ENCODE measurements around the gene CFAP45. TPM values are rescaled to one million over a fixed set of nuclear protein-coding genes. Genes with fewer than 3 reads are reported as not detected.

CFAP45 gene
- polyA plus RNA-seq, 1 donor, result 0.30 TPM

DNA sequence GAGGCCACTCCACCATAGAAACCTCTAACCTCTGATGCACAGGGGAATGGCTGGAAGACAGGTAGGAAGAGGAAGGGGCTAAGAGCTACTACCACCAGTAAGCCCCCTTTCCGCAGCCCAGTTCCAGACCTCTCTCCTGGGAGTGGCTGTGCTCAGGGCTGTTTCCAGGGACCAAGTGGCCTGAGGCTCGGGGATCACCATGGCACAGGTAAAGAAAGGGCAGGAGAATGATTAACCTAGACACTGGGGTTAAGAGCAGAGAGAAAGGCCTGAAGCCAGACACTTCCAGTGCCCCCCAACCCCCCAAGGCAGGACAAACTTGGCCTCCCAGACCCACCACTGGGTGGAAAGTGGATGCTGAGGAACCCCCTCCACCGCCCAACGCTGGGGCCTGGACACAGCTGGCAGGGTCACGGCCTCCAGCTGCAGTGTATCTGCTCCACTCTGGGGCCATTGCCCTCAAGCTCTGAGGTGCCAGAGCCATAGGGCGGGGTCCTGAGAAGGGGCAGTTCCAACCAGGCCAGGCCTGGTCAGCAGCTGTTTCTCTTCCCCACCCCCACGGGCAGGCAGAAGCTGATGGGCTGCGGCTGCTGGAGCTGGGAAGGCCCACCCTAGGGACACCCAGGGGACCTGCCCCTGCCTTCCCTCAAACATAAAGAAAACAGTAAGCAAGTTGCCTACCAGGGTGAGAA, 22.7 kb upstream of the CFAP45 start:
- peaks cover 44% of the 10 kb centered on the region for H3K36me3 ChIP-seq (ENCODE audit: control insufficient read depth, insufficient read depth, low read length)

DNA sequence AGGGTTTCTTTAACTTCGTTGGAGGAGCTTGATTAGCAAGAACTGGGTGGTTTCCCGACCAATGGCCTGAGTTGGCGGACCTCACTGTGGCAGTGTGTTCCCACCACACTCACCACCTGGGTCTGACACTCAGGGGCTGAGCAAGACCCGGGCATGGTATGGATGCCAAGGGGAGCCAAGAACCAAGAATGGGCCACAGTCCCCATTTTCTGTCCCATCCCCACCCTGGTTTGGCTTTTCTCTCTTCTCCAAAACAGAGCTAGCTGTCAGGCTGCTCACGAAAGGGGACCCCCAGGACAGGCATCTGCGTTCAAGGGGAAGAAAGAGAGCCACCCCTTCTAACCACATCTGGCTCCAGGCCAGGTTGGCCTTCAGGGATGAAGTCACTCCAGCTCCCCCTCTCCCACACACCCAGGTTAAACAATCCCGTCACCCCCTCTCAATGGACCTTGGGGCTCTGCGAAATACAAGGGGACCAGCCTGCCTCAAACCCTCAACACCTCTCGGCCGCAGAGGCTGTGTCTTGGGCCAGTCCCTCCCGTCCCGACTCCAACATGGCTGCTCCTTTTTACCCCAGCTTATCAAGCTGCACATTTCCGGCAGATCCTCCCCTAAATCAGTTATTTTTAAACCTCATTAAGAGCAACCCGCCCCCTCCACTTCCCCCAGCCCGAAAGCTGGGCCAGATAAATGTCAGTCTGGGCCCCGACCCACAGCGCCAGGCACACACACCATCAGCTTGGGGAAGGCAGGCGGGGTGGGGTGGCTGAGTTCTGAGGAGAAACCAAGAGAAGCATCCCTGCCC, 21.9 kb upstream of the CFAP45 start:
- H3K27ac ChIP-seq (ENCODE audit: low read length), result peak overlapping the region; percentile 77
- H3K9me3 ChIP-seq (ENCODE audit: control insufficient read depth, low read depth, low read length), result no peaks in the 10 kb centered on the region
- no peaks in the 10 kb centered on the region for H3K27me3 ChIP-seq (ENCODE audit: control insufficient read depth, insufficient read depth, low read length)
- peaks cover 48% of the 10 kb centered on the region for H3K4me1 ChIP-seq (ENCODE audit: control insufficient read depth, insufficient read depth, low read length)
- WGBS (ENCODE audit: insufficient coverage, low lambda C conversion rate), result no CpG with 5 or more reads among the region's 18 CpGs
- H3K36me3 ChIP-seq (ENCODE audit: control insufficient read depth, insufficient read depth, low read length), result peaks cover 42% of the 10 kb centered on the region
- no peak for DNase-seq
- peak overlapping the region; percentile 76 for H3K4me3 ChIP-seq (ENCODE audit: low read length)

More for the DNA sequence above, 22.7 kb upstream of the CFAP45 start:
- Histone ChIP-seq H3K9me3 (ENCODE audit: control insufficient read depth, low read depth, low read length) (no peaks in the 10 kb centered on the region), H3K27me3 (ENCODE audit: control insufficient read depth, insufficient read depth, low read length) (no peaks in the 10 kb centered on the region), H3K4me1 (ENCODE audit: control insufficient read depth, insufficient read depth, low read length) (peaks cover 50% of the 10 kb centered on the region), H3K4me3 (ENCODE audit: low read length) (peak overlapping the region; percentile 76), H3K27ac (ENCODE audit: low read length) (peak overlapping the region; percentile 77)
- no CpG with 5 or more reads among the region's 8 CpGs for WGBS (ENCODE audit: insufficient coverage, low lambda C conversion rate)
- DNase-seq, result peak in 1 of 2 donors; percentile 71

DNA sequence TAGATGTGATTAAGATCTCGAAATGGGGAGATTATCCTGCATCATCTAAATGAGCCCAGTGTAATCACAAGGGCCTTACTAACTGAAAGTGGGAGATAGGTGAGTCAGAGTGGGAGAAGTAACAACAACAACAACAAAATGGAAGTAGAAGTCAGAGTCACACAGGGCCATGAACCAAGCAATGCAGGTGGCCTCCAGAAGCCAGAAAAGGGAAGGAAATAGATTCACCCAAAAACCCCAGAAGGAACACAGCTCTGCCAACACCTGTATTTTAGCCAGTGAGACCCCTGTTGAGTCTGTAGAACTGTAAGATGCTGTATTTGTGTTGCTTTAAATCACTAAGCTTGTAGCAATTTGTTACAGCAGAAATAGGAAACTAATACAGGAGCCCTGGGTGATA, 21.3 kb upstream of the CFAP45 start:
- no peak for DNase-seq
- peaks cover 54% of the 10 kb centered on the region for H3K4me1 ChIP-seq (ENCODE audit: control insufficient read depth, insufficient read depth, low read length)
- H3K4me3 ChIP-seq (ENCODE audit: low read length), result no peak overlapping the region
- no peaks in the 10 kb centered on the region for H3K9me3 ChIP-seq (ENCODE audit: control insufficient read depth, low read depth, low read length)
- H3K27ac ChIP-seq (ENCODE audit: low read length), result no peak overlapping the region
- peaks cover 42% of the 10 kb centered on the region for H3K36me3 ChIP-seq (ENCODE audit: control insufficient read depth, insufficient read depth, low read length)
- no peaks in the 10 kb centered on the region for H3K27me3 ChIP-seq (ENCODE audit: control insufficient read depth, insufficient read depth, low read length)
- WGBS (ENCODE audit: insufficient coverage, low lambda C conversion rate), result no CpG with 5 or more reads among the region's 1 CpG

DNA sequence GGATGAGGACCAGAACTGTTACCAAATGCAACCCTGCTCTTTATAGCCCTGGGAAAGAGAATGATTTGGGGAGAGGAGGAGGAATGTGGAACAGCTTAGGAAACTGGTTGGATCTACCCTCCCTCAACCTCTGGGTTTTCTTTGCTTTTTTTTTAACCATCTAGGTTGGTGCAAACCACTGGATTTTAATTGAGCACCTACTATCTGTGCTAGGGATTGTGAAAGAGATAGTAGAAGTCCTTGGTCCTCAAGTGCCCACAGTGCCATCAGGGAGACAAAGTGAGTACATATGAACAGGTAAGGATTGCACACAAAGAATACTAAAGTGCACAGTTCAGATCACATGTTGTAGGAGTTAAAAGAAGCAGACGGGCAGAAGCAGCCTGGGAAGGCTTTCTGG, 20.7 kb upstream of the CFAP45 start:
- Histone ChIP-seq H3K36me3 (ENCODE audit: control insufficient read depth, insufficient read depth, low read length) (peaks cover 42% of the 10 kb centered on the region), H3K4me1 (ENCODE audit: control insufficient read depth, insufficient read depth, low read length) (peaks cover 54% of the 10 kb centered on the region), H3K27me3 (ENCODE audit: control insufficient read depth, insufficient read depth, low read length) (no peaks in the 10 kb centered on the region), H3K9me3 (ENCODE audit: control insufficient read depth, low read depth, low read length) (no peaks in the 10 kb centered on the region), H3K27ac (ENCODE audit: low read length) (no peak overlapping the region), H3K4me3 (ENCODE audit: low read length) (no peak overlapping the region)
- DNase-seq, result no peak
- WGBS (ENCODE audit: insufficient coverage, low lambda C conversion rate), result no CpG with 5 or more reads among the region's 1 CpG

DNA sequence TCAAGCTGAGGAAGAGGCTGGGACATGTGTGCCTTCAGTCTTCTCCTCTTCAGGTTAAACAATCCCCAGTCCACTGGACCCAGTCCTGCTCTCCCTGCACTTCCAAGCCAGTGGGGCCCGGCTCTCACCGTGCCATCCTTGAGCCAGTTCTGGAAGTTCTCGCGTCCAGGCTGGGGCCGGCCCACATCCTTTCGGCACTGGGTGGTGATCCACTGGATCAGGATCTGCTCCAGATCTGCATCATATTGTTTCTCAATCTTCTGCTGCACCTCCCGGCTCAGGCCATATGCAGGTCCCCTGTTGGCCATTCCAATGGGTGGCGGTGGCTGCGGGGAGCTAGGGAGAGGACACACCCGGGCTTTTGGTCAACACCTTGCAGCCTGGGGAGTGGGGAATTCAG, 20.2 kb upstream of the CFAP45 start:
- Histone ChIP-seq H3K27ac (ENCODE audit: low read length) (no peak overlapping the region), H3K27me3 (ENCODE audit: control insufficient read depth, insufficient read depth, low read length) (no peaks in the 10 kb centered on the region), H3K4me3 (ENCODE audit: low read length) (no peak overlapping the region), H3K4me1 (ENCODE audit: control insufficient read depth, insufficient read depth, low read length) (peaks cover 54% of the 10 kb centered on the region), H3K36me3 (ENCODE audit: control insufficient read depth, insufficient read depth, low read length) (peaks cover 42% of the 10 kb centered on the region), H3K9me3 (ENCODE audit: control insufficient read depth, low read depth, low read length) (no peaks in the 10 kb centered on the region)
- no peak for DNase-seq
- no CpG with 5 or more reads among the region's 10 CpGs for WGBS (ENCODE audit: insufficient coverage, low lambda C conversion rate)

DNA sequence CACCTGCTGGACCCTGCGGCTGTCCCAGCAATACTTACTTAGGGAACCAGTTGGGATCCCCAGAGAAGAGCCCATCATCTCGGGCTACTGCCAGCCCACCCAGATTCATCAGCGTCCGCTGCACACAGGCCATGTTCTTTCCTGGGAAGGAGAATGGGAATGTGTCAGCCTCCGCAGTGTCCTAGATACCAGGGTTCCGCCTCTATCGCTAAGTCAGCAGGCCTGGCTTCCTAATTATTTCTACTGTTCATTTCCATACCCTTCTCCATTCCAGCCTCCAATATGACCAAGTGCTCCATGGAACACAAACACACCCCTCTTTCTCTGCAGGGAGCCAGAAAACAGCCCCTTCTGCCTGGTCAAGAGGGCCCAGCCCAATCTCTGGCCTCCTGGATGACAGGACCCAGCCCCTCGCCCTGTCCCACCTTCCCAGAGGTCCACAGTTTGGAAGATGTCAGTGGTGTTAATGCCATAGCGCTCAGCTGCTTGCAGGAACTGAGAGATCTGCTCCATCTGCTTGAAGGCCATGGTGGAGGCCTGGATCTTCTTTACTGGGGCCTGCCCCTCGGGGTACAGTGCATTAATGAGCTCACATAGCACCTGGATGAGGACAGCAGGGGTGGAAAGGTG, 19.4 kb upstream of the CFAP45 start:
- no peak for DNase-seq
- Histone ChIP-seq H3K27me3 (ENCODE audit: control insufficient read depth, insufficient read depth, low read length) (no peaks in the 10 kb centered on the region), H3K27ac (ENCODE audit: low read length) (no peak overlapping the region), H3K4me1 (ENCODE audit: control insufficient read depth, insufficient read depth, low read length) (peaks cover 54% of the 10 kb centered on the region), H3K9me3 (ENCODE audit: control insufficient read depth, low read depth, low read length) (no peaks in the 10 kb centered on the region), H3K36me3 (ENCODE audit: control insufficient read depth, insufficient read depth, low read length) (peaks cover 42% of the 10 kb centered on the region), H3K4me3 (ENCODE audit: low read length) (no peak overlapping the region)
- WGBS (ENCODE audit: insufficient coverage, low lambda C conversion rate), result no CpG with 5 or more reads among the region's 10 CpGs

DNA sequence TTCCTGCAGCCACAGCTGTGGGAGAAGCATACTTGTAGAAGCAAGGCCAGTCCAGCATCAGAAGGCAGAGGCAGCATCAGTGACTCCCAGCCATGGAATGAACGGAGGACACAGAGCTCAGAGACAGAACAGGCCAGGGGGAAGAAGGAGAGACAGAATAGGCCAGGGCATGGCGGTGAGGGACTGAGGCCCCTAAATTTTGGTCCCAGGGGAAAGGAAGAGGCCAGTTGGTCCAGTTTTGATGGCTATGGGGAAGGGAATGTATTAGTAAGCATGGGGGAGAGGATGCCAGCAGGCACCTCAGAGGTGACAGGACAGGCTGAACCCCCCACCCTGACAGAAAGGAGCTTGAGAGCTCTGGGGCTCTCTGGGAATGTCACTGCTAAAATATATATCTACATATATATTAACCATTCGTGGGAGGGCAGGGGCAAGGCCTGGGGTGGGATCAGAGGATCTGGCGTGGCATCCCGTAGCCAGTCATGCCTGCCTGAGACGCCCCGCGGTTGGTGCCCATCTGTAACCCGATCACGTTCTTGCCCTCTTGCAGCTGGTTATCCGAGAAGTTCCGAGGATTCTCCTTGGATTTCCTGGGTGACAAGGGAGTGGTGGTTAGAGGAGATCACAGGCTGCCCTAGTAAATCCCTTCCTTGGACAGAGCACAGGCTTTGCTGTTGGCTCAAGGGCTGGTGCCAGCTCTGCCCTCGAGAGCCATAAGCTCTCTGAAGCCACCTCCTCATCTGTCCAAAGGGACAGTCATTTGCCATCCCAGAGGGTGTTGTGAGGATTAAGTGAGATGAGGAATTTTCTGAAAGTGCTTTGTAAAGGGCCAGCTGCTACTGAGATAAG, 18.6 kb upstream of the CFAP45 start:
- H3K36me3 ChIP-seq (ENCODE audit: control insufficient read depth, insufficient read depth, low read length), result peaks cover 42% of the 10 kb centered on the region

DNA sequence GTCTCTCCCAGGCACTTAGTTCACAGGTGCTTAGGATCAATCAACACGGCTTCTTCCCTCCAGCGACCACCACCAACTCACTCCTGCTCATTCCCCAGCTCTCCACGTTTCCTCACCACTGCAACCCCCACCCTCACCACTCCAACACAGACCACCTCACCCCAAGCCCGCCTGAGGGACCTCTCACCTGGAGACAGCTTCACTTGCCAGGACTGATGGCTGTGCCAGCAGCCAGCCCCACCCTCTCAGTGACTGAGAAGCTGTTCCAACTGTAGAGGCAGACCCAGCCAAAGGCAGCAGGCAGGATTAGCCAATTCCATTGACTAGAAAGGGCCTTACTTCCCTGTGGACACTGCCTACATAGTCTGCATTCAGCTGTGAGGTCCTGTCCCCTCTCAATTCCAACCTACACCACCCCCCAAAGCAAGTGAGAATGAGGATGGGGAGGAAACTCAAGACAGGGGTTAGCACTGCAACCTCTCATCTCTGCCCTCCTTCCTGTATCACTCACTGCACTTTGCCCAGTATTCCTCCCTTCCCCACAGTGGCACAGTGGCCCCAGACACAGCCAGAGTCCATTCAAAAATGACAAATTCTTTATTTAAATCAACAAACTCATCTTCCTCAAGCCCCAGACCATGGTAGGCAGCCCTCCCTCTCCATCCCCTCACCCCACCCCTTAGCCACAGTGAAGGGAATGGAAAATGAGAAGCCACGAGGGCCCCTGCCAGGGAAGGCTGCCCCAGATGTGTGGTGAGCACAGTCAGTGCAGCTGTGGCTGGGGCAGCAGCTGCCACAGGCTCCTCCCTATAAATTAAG, 17.8 kb upstream of the CFAP45 start:
- Histone ChIP-seq H3K9me3 (ENCODE audit: control insufficient read depth, low read depth, low read length) (no peaks in the 10 kb centered on the region), H3K27me3 (ENCODE audit: control insufficient read depth, insufficient read depth, low read length) (no peaks in the 10 kb centered on the region), H3K27ac (ENCODE audit: low read length) (no peak overlapping the region), H3K4me1 (ENCODE audit: control insufficient read depth, insufficient read depth, low read length) (peaks cover 42% of the 10 kb centered on the region), H3K36me3 (ENCODE audit: control insufficient read depth, insufficient read depth, low read length) (peaks cover 42% of the 10 kb centered on the region), H3K4me3 (ENCODE audit: low read length) (no peak overlapping the region)
- 100% methylated on average over 1 of the region's 5 CpGs for WGBS (ENCODE audit: insufficient coverage, low lambda C conversion rate)
- peak in 1 of 2 donors; percentile 54 for DNase-seq

More for the DNA sequence above, 18.6 kb upstream of the CFAP45 start:
- H3K4me3 ChIP-seq (ENCODE audit: low read length), result no peak overlapping the region
- H3K9me3 ChIP-seq (ENCODE audit: control insufficient read depth, low read depth, low read length), result no peaks in the 10 kb centered on the region
- H3K27me3 ChIP-seq (ENCODE audit: control insufficient read depth, insufficient read depth, low read length), result no peaks in the 10 kb centered on the region
- no peak for DNase-seq
- H3K4me1 ChIP-seq (ENCODE audit: control insufficient read depth, insufficient read depth, low read length), result peaks cover 50% of the 10 kb centered on the region
- WGBS (ENCODE audit: insufficient coverage, low lambda C conversion rate), result no CpG with 5 or more reads among the region's 13 CpGs
- H3K27ac ChIP-seq (ENCODE audit: low read length), result no peak overlapping the region

DNA sequence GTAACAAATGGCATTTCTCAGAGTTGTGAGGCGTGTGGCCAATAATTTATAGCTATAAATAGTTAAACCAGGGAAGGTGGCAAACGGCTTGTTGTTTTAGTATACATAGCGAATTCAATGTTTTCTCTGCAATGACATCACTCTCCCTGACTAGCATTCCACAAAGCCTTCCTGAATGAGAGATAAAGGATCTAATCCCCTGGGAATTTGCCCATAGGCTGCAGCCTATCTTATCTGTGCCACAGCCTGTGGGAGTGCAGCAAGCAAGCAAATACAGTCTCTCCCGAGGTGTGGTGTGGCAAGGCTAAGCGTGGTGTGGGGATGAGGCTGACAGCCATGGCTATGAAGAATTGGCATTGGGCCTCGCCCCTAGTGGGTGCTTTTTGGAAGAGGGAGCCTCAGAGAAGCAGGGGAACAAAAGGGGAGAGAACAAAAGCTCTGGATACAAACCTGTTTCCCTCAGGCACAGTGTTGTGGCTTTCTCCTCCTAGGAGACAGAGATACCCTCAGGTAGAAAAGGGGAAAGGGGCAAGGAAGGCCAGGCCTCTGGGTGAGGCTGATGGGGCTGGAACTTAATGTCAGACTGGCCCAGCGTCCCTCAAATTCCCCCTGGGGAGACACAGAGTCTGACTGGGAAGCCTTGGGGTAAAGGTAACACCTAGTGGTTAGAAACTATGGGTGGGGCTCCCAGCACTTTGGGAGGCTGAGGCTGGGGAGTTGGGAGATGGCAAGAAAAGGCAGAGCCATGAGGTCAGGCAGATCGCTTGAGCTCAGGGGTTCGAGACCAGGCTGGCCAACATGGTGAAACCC, 16.5 kb upstream of the CFAP45 start:
- WGBS (ENCODE audit: insufficient coverage, low lambda C conversion rate), result no CpG with 5 or more reads among the region's 9 CpGs
- Histone ChIP-seq H3K27ac (ENCODE audit: low read length) (peak overlapping the region; percentile 30), H3K4me1 (ENCODE audit: control insufficient read depth, insufficient read depth, low read length) (peaks cover 35% of the 10 kb centered on the region), H3K9me3 (ENCODE audit: control insufficient read depth, low read depth, low read length) (no peaks in the 10 kb centered on the region), H3K4me3 (ENCODE audit: low read length) (no peak overlapping the region), H3K36me3 (ENCODE audit: control insufficient read depth, insufficient read depth, low read length) (peaks cover 38% of the 10 kb centered on the region), H3K27me3 (ENCODE audit: control insufficient read depth, insufficient read depth, low read length) (no peaks in the 10 kb centered on the region)
- peak in 1 of 2 donors; percentile 56 for DNase-seq
